D721Med (cell line): ENCODE results near the gene AJUBA.
"Not testable (repeated sequence)": the region's sequence is repeated elsewhere in the genome, so short reads cannot be mapped to it uniquely, and the experiment has no call there.

Experiments
- DNase-seq: peaks from one replicate; pipeline ENCODE4 v3.0.0; 2011; ENCODE audit warnings: low spot score; ENCODE audit not compliant: insufficient read length
- FAIRE-seq: peaks from 2 replicates; lab custom pipeline; 2011; peaks lifted over from hg19 to GRCh38; lab: Jason Lieb, UNC
- TF ChIP-seq, protein P1 (sequence below): IDR thresholded peaks from 2 replicates; pipeline ENCODE4 v1.5.1; 2012; ENCODE audit warnings: mild to moderate bottlenecking, control low read depth; ENCODE audit not compliant: insufficient read depth; ENCODE audit errors: missing control alignments

Gene AJUBA

GRCh38 chr14:23006544-23007419 is 24.4 kb upstream of the AJUBA start:
- DNase-seq (peak; percentile 66), FAIRE-seq (no peak)
- TF ChIP-seq, protein P1, sequence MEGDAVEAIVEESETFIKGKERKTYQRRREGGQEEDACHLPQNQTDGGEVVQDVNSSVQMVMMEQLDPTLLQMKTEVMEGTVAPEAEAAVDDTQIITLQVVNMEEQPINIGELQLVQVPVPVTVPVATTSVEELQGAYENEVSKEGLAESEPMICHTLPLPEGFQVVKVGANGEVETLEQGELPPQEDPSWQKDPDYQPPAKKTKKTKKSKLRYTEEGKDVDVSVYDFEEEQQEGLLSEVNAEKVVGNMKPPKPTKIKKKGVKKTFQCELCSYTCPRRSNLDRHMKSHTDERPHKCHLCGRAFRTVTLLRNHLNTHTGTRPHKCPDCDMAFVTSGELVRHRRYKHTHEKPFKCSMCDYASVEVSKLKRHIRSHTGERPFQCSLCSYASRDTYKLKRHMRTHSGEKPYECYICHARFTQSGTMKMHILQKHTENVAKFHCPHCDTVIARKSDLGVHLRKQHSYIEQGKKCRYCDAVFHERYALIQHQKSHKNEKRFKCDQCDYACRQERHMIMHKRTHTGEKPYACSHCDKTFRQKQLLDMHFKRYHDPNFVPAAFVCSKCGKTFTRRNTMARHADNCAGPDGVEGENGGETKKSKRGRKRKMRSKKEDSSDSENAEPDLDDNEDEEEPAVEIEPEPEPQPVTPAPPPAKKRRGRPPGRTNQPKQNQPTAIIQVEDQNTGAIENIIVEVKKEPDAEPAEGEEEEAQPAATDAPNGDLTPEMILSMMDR, result peak; percentile 19

- FAIRE-seq (no peak), DNase-seq (no peak)
Observed at GRCh38 chr14:23006188-23006534, 23.8 kb upstream of the AJUBA start.

DNA sequence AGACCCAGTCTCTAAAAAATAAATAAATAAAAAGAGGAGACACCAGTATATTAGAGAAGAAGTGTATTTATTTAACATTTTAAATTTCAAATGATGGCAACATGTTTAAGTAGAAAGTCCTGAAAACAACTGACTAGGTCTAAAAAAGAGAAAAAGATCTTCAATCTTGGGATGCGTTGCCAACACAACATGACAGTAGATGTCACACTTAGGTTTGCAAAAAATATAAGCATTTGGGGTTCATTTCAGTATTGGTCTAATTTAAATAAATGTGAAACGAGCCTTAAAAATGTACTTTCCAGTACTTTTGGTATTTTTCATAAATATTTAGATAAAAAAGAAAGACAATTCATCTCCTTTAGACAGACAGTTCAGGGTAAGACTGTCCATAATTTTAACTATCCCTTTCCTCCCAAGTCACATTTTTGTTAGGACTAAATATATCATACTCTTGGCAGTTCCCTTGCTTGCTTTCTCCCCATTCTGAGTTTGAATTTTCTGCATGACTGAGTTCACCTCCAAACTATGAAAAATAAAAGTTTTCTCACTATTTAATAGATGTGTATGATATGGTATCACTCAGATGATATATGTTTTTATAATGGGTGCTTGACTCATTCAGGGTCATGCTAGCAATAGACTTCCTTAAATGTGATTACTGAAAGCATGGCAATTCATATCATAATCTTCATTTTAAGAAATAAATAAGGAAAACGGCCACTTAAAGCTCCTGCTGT is 23.3 kb upstream of the AJUBA start:
- TF ChIP-seq, protein P1, result no peak
- DNase-seq, result no peak
- no peak for FAIRE-seq

More at GRCh38 chr14:23006188-23006534, 23.8 kb upstream of the AJUBA start:
- TF ChIP-seq, protein P1, result no peak

GRCh38 chr14:23004274-23004673 is 21.9 kb upstream of the AJUBA start:
- DNase-seq, FAIRE-seq: not testable (repeated sequence)

- TF ChIP-seq, protein P1, result no peak
- no peak for DNase-seq
- no peak for FAIRE-seq
Observed at GRCh38 chr14:23002592-23002991, 20.2 kb upstream of the AJUBA start.

- TF ChIP-seq, protein P1, result no peak
- DNase-seq (no peak), FAIRE-seq (no peak)
Observed at GRCh38 chr14:23000860-23001259, 18.5 kb upstream of the AJUBA start.

DNA sequence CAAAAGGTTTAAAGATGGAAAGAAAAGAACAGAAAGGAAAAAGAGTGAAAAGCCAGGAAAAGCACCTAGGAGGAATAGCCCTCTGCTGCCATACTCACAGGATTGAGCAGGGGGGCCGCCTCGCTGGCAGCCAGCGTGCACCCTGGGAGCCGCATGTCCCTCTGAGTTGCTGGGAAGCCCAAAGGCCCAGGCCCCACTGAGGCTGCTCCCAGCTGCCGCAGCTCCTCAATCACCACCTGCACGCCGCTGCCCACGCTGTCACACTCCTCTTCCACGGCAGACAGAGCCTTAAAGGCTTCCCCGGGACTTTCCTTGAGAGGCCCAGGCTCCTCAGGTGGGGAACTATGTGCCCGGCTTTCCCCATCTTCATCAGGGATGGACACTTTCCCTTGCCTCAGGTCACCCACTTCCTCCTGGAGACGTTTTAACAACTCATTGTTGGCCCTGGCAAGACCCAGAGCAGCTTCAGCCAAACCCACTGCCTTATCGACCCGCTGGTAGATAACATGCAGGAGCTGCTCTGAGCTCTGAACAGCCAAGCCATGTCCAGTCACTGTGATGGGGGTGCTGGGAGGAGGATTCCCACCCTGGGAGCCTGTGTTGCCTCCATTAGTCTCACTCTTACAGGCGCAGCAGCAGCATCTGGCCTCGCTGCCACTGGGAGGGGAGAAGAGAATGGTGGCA is 16.1 kb upstream of the AJUBA start:
- TF ChIP-seq, protein P1, result no peak
- no peak for FAIRE-seq
- no peak for DNase-seq
